Sigmoid colon (tissue), 4 donors: ENCODE data around the gene BPIFB2.

Experiments used
- POLR2A ChIP-seq, 2 donors: fragments of 450-650 bp; IDR thresholded peaks; one replicate each; pipeline ENCODE4 v1.6.1; 2016; ENCODE audit warnings: antibody characterized with exemption in 2 of 2, mild to moderate bottlenecking in 2 of 2, moderate library complexity in 2 of 2
- POLR2AphosphoS5 ChIP-seq, 4 donors: sonication (generic); formaldehyde crosslinking; IDR thresholded peaks; one replicate each; pipeline ENCODE4 v1.6.1; 2017; ENCODE audit warnings: antibody characterized with exemption in 4 of 4
- TF ChIP-seq, protein P1 (sequence below), 4 experiments: fragments of 450-650 bp in 3 of 4; fragments of 200-600 bp in 1 of 4; IDR thresholded peaks; one replicate each; pipeline ENCODE4 v1.5.1; 2016 to 2019; ENCODE audit warnings: antibody characterized with exemption in 4 of 4, mild to moderate bottlenecking in 3 of 4, moderate library complexity in 2 of 4

- TF ChIP-seq, protein P1, sequence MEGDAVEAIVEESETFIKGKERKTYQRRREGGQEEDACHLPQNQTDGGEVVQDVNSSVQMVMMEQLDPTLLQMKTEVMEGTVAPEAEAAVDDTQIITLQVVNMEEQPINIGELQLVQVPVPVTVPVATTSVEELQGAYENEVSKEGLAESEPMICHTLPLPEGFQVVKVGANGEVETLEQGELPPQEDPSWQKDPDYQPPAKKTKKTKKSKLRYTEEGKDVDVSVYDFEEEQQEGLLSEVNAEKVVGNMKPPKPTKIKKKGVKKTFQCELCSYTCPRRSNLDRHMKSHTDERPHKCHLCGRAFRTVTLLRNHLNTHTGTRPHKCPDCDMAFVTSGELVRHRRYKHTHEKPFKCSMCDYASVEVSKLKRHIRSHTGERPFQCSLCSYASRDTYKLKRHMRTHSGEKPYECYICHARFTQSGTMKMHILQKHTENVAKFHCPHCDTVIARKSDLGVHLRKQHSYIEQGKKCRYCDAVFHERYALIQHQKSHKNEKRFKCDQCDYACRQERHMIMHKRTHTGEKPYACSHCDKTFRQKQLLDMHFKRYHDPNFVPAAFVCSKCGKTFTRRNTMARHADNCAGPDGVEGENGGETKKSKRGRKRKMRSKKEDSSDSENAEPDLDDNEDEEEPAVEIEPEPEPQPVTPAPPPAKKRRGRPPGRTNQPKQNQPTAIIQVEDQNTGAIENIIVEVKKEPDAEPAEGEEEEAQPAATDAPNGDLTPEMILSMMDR (IDR thresholded peaks at IDR 0.05) = no peak
- no peak for TF ChIP-seq POLR2A (IDR thresholded peaks at IDR 0.05)
- no peak for TF ChIP-seq POLR2AphosphoS5 (IDR thresholded peaks at IDR 0.05)
Measured at GRCh38 chr20:32983459-32984112, 23.9 kb upstream of the BPIFB2 start.
